SK-N-SH (cell line): ENCODE measurements around the gene TTC28. TPM values are rescaled to one million over a fixed set of nuclear protein-coding genes. Genes with fewer than 3 reads are reported as not detected.

Source experiments
- CTCF ChIA-PET: fragments of 300-600, 350-600 bp; formaldehyde crosslinking; extraction: SDS; loops from one replicate; lab custom pipeline; 2021; lab: Yijun Ruan, JAX
- POLR2A ChIA-PET: fragments of 350-600 bp; sonication (Branson Sonifier 250); formaldehyde crosslinking; extraction: SDS; loops from one replicate; lab custom pipeline; 2020; ENCODE audit warnings: antibody characterized with exemption, inconsistent platforms; lab: Yijun Ruan, JAX
- DNase-seq: peaks from one replicate; pipeline ENCODE4 v3.0.0; 2012
- H2AFZ ChIP-seq: fragments of 200-600 bp; sonication (generic); 2 replicates; pipeline ENCODE4 v1.8.1; 2016; ENCODE audit warnings: antibody characterized with exemption, mild to moderate bottlenecking, low read depth
- H3F3A ChIP-seq: fragments of 200-600 bp; sonication (generic); replicated peaks from 2 replicates; pipeline ENCODE3; 2016; ENCODE audit warnings: antibody characterized with exemption, mild to moderate bottlenecking; ENCODE audit not compliant: insufficient read depth
- H3K27ac ChIP-seq, 2 experiments: fragments of 200-500 bp in 1 of 2; fragments of 200-600 bp in 1 of 2; sonication (Bioruptor generic) in 1 of 2; sonication (generic), shearing (Covaris generic) in 1 of 2; 2 replicates each; pipeline versions ENCODE4 v1.5.1 to v1.6.1; 2014 to 2016; ENCODE audit warnings: low read depth in 2 of 2, inconsistent platforms in 1 of 2, low read length in 1 of 2, mild to moderate bottlenecking in 1 of 2, mixed read lengths in 1 of 2
- H3K27me3 ChIP-seq: fragments of 200-600 bp; sonication (generic), shearing (Covaris generic); 2 replicates; pipeline ENCODE4 v1.6.1; 2016; ENCODE audit warnings: mixed run types; ENCODE audit not compliant: insufficient read depth
- H3K36me3 ChIP-seq, 2 experiments: fragments of 200-500 bp in 1 of 2; fragments of 200-600 bp in 1 of 2; sonication (Bioruptor generic) in 1 of 2; sonication (generic) in 1 of 2; replicated peaks in 1 of 2; 2 replicates each; pipeline versions ENCODE3 to v1.5.1; 2014 to 2016; ENCODE audit warnings: low read length in 1 of 2, mild to moderate bottlenecking in 1 of 2; ENCODE audit not compliant: insufficient read depth in 2 of 2, control insufficient read depth in 1 of 2
- H3K4me1 ChIP-seq, 2 experiments: fragments of 200-500 bp in 1 of 2; fragments of 200-600 bp in 1 of 2; sonication (Bioruptor generic) in 1 of 2; sonication (generic), shearing (Covaris generic) in 1 of 2; 2 replicates each; pipeline versions ENCODE4 v1.5.1 to v1.6.1; 2014 to 2016; ENCODE audit warnings: low read depth in 1 of 2, low read length in 1 of 2, mixed run types in 1 of 2; ENCODE audit not compliant: insufficient read depth in 2 of 2, control insufficient read depth in 1 of 2
- H3K4me2 ChIP-seq: fragments of 200-600 bp; sonication (generic), shearing (Covaris generic); 2 replicates; pipeline ENCODE4 v1.6.1; 2017; ENCODE audit warnings: mixed run types
- H3K4me3 ChIP-seq, 2 experiments: fragments of 200-500 bp in 1 of 2; fragments of 200-600 bp in 1 of 2; sonication (Bioruptor generic) in 1 of 2; sonication (generic), shearing (Covaris generic) in 1 of 2; 2 replicates each; pipeline versions ENCODE4 v1.5.1 to v1.8.1; 2014 to 2016; ENCODE audit warnings: low read depth in 2 of 2, inconsistent platforms in 1 of 2, low read length in 1 of 2, mild to moderate bottlenecking in 1 of 2, mixed read lengths in 1 of 2, moderate library complexity in 1 of 2
- H3K79me2 ChIP-seq: fragments of 200-600 bp; sonication (generic); 2 replicates; pipeline ENCODE4 v1.8.1; 2017; ENCODE audit warnings: mild to moderate bottlenecking; ENCODE audit not compliant: insufficient read depth
- H3K9ac ChIP-seq: fragments of 200-600 bp; sonication (generic); 2 replicates; pipeline ENCODE4 v1.6.1; 2017; ENCODE audit warnings: mixed run types
- H3K9me2 ChIP-seq: fragments of 200-600 bp; sonication (generic); 2 replicates; pipeline ENCODE4 v1.6.1; 2017; ENCODE audit warnings: mixed run types
- H3K9me3 ChIP-seq: fragments of 200-600 bp; sonication (generic); 2 replicates; pipeline ENCODE4 v1.6.1; 2017; ENCODE audit warnings: mixed run types, mild to moderate bottlenecking, moderate library complexity
- H4K20me1 ChIP-seq: fragments of 200-600 bp; sonication (generic); 2 replicates; pipeline ENCODE4 v1.6.1; 2017; ENCODE audit warnings: mild to moderate bottlenecking, mixed run types; ENCODE audit not compliant: insufficient read depth
- CTCF ChIP-seq: fragments of 200-600 bp; sonication (generic); IDR thresholded peaks from 2 replicates; pipeline ENCODE4 v1.6.1; 2017; ENCODE audit warnings: antibody characterized with exemption, mild to moderate bottlenecking, moderate library complexity
- EP300 ChIP-seq, 2 experiments: IDR thresholded peaks; 2 replicates each; pipeline versions ENCODE4 v1.4.0 to v1.6.1; 2012; ENCODE audit warnings: borderline replicate concordance in 1 of 2, low read depth in 1 of 2, low read length in 1 of 2
- EZH2phosphoT487 ChIP-seq: fragments of 200-600 bp; sonication (generic); IDR thresholded peaks from 2 replicates; pipeline ENCODE4 v1.6.1; 2017; ENCODE audit warnings: low read depth, mixed run types, mild to moderate bottlenecking, antibody characterized with exemption, moderate library complexity, borderline replicate concordance
- FOSL2 ChIP-seq: IDR thresholded peaks from 2 replicates; pipeline ENCODE4 v1.4.0; 2012; ENCODE audit warnings: low read depth, mild to moderate bottlenecking, moderate library complexity, borderline replicate concordance
- JUND ChIP-seq: IDR thresholded peaks from 2 replicates; pipeline ENCODE4 v1.4.0; 2012
- MEF2A ChIP-seq: IDR thresholded peaks from 2 replicates; pipeline ENCODE4 v1.4.0; 2012; ENCODE audit warnings: low read depth, borderline replicate concordance
- MXI1 ChIP-seq: IDR thresholded peaks from 2 replicates; pipeline ENCODE4 v1.6.1; 2012; ENCODE audit warnings: mild to moderate bottlenecking, low read depth, low read length, improper control_type of control experiment
- RAD21 ChIP-seq: IDR thresholded peaks from 2 replicates; pipeline ENCODE4 v1.6.1; 2012; ENCODE audit warnings: mild to moderate bottlenecking, low read length
- RCOR1 ChIP-seq: fragments of 150-350 bp; IDR thresholded peaks from 2 replicates; pipeline ENCODE4 v1.6.1; 2017; ENCODE audit warnings: antibody characterized with exemption, low read length
- USF1 ChIP-seq: IDR thresholded peaks from 2 replicates; pipeline ENCODE4 v1.4.0; 2012; ENCODE audit warnings: low read depth, borderline replicate concordance
- YY1 ChIP-seq: IDR thresholded peaks from 2 replicates; pipeline ENCODE4 v1.4.0; 2012; ENCODE audit warnings: low read depth, mild to moderate bottlenecking
- WGBS: methylation state at CpG from one replicate; pipeline ENCODE4 v1.1.6; 2017; ENCODE audit warnings: low lambda C conversion rate; 5-methylcytosine and 5-hydroxymethylcytosine counted together
- polyA plus RNA-seq, 3 experiments: library from polyadenylated mRNA; depleted of rRNA; stranded (reverse); fragments of >200 nt; gene quantifications; 2 replicates each; pipeline ENCODE4 v1.2.3, GENCODE V29; 2012

Gene TTC28
- polyA plus RNA-seq, 1 of the 3 experiments (the other 2 are of a cell fraction) = 5.9 TPM

- CTCF ChIA-PET = no interaction called here
- H3K36me3 ChIP-seq = peaks cover 3 to 21% of the 10 kb centered on the region in 2 experiments
Observed at GRCh38 chr22:27988704-27989103, 690.9 kb downstream of the TTC28 start.

GRCh38 chr22:27987557-27987956 lies 692.1 kb downstream of the TTC28 start:
- no peak for DNase-seq

More at GRCh38 chr22:27988704-27989103, 690.9 kb downstream of the TTC28 start:
- POLR2A ChIA-PET = no interaction called here
- no peak overlapping the region for H3K9ac ChIP-seq
- H3K79me2 ChIP-seq = no peaks in the 10 kb centered on the region
- H3K4me2 ChIP-seq = no peak overlapping the region
- H4K20me1 ChIP-seq = no peaks in the 10 kb centered on the region
- H3K4me3 ChIP-seq = no peak overlapping the region
- H3K4me1 ChIP-seq = peaks cover 0 to 4% of the 10 kb centered on the region in 2 experiments; a peak in 1 of 4 replicates
- no peak for TF ChIP-seq YY1
- no peak for TF ChIP-seq MXI1
- no peak for TF ChIP-seq USF1
- no peak for TF ChIP-seq RCOR1
- TF ChIP-seq CTCF = no peak
- no peak for TF ChIP-seq RAD21
- no peak for TF ChIP-seq EP300 (IDR thresholded peaks at IDR 0.05; ENCODE audit: borderline replicate concordance in 1 of 2, low read depth in 1 of 2, low read length in 1 of 2)
- TF ChIP-seq, all 33 proteins: peak for 0
- Histone ChIP-seq H3K27me3 (no peaks in the 10 kb centered on the region), H3F3A (no peaks in the 10 kb centered on the region), H2AFZ (no peak overlapping the region), H3K9me2 (no peaks in the 10 kb centered on the region), H3K9me3 (no peaks in the 10 kb centered on the region), H3K27ac (no peak overlapping the region)
- DNase-seq = no peak
- 97% methylated on average over 7 of the region's 7 CpGs for WGBS

More at GRCh38 chr22:27987557-27987956, 692.1 kb downstream of the TTC28 start:
- H3K27ac ChIP-seq = peak overlapping the region in 1 of 2 experiments; percentile 54; a peak in 2 of 4 replicates
- no peaks in the 10 kb centered on the region for H3K79me2 ChIP-seq
- H3K9me3 ChIP-seq = no peaks in the 10 kb centered on the region
- no peaks in the 10 kb centered on the region for H3K27me3 ChIP-seq
- H3K4me1 ChIP-seq = peaks cover 0 to 4% of the 10 kb centered on the region in 2 experiments; a peak in 1 of 4 replicates
- no peak overlapping the region for H3K4me3 ChIP-seq
- no peak for TF ChIP-seq EZH2phosphoT487
- TF ChIP-seq FOSL2 = peak; percentile 14; the same call in 1 of the 2 replicates
- TF ChIP-seq MEF2A = no peak
- TF ChIP-seq JUND = 0 out of 2 replicates have a peak, but pooled peaks have one; percentile 10
- peak overlapping the region; percentile 42; the same call in 1 of the 2 replicates for H3K4me2 ChIP-seq
- ChIA-PET POLR2A (no interaction called here), CTCF (interaction anchor here (0.9 to 1.4 kb wide), 2 partner anchors 19 to 108 kb away, joined by 3 read pairs; no protein-coding TSS in a partner anchor)
- H3K9ac ChIP-seq = no peak overlapping the region
- 64% methylated on average over 6 of the region's 6 CpGs for WGBS
- H3K9me2 ChIP-seq = no peaks in the 10 kb centered on the region
- H3K36me3 ChIP-seq = peaks cover 3 to 27% of the 10 kb centered on the region in 2 experiments
- H3F3A ChIP-seq = no peaks in the 10 kb centered on the region
- H4K20me1 ChIP-seq = no peaks in the 10 kb centered on the region
- H2AFZ ChIP-seq = no peak overlapping the region
